ENCODE data around the gene KDM4C. TPM values are rescaled to one million over a fixed set of nuclear protein-coding genes. Genes with fewer than 3 reads are reported as not detected.
A peak's percentile ranks its signal among the peaks of the same experiment; 100 is the strongest.

Gene KDM4C
- total and polyA plus RNA-seq, 11 donors, result 4.4 to 19.9 (median 13.3) TPM

- TF ChIP-seq CTCF (IDR thresholded peaks at IDR 0.05) (peak in 10 of 12 donors; percentile 23 to 52 (median 36)), POLR2A (IDR thresholded peaks at IDR 0.05) (no peak)
- no peaks in the 10 kb centered on the region for H3K9me3 ChIP-seq
- H3K27me3 ChIP-seq, result no peaks in the 10 kb centered on the region
- H3K4me1 ChIP-seq, result peaks cover 0 to 12% (median 0%) of the 10 kb centered on the region in 12 donors
- DNase-seq, result no peak
- WGBS, 4 donors, result 50 to 63% (median 59%) methylated on average over 2 of the region's 2 CpGs
- peak in 3 of 4 donors; percentile 63 to 83 (median 68) for ATAC-seq
- H3K4me3 ChIP-seq, result no peak overlapping the region
- intact Hi-C loops (cut with DNase I), result loop anchor here in 3 of 10 donors (5.0 to 10.0 kb wide), 2 partner anchors 261 to 264 kb away; no protein-coding TSS in a partner anchor
- no peak overlapping the region for H3K27ac ChIP-seq
- H3K36me3 ChIP-seq, result peaks cover 0 to 17% (median 11%) of the 10 kb centered on the region in 9 donors
Observed at GRCh38 chr9:6845880-6846279, 88.1 kb downstream of the KDM4C start.

GRCh38 chr9:6852243-6852963 is 94.6 kb downstream of the KDM4C start:
- Histone ChIP-seq H3K27ac (peak overlapping the region in 1 of 12 donors; percentile 5), H3K4me1 (peaks cover 0 to 11% (median 0%) of the 10 kb centered on the region in 12 donors), H3K27me3 (no peaks in the 10 kb centered on the region), H3K36me3 (peaks cover 0 to 37% (median 25%) of the 10 kb centered on the region in 9 donors), H3K4me3 (no peak overlapping the region), H3K9me3 (no peaks in the 10 kb centered on the region)
- TF ChIP-seq POLR2A (IDR thresholded peaks at IDR 0.05) (no peak), CTCF (IDR thresholded peaks at IDR 0.05) (no peak)
- whole genome bisulfite sequencing, 4 donors, result 74 to 85% (median 78%) methylated on average over 7 of the region's 7 CpGs
- ATAC-seq (peak in 3 of 4 donors; percentile 68 to 77 (median 69)), DNase-seq (no peak)
- intact Hi-C loops (cut with DNase I), result no loop called here

GRCh38 chr9:6855860-6856259 is 98.1 kb downstream of the KDM4C start:
- Histone ChIP-seq H3K27me3 (no peaks in the 10 kb centered on the region), H3K27ac (no peak overlapping the region), H3K4me3 (no peak overlapping the region), H3K36me3 (peaks cover 0 to 20% (median 10%) of the 10 kb centered on the region in 9 donors), H3K4me1 (peaks cover 0 to 11% (median 0%) of the 10 kb centered on the region in 12 donors), H3K9me3 (no peaks in the 10 kb centered on the region)
- ATAC-seq (no peak), DNase-seq (no peak)
- 92 to 99% (median 95%) methylated on average over 3 of the region's 3 CpGs for WGBS, 4 donors
- TF ChIP-seq CTCF (IDR thresholded peaks at IDR 0.05) (no peak), POLR2A (IDR thresholded peaks at IDR 0.05) (no peak)
- intact Hi-C loops (cut with DNase I), result no loop called here

GRCh38 chr9:6864102-6864501 is 106.3 kb downstream of the KDM4C start:
- TF ChIP-seq POLR2A (IDR thresholded peaks at IDR 0.05), result no peak
- H3K9me3 ChIP-seq, result peaks cover 0 to 26% (median 12%) of the 10 kb centered on the region in 12 donors
- no peak for ATAC-seq

More at GRCh38 chr9:6864102-6864501, 106.3 kb downstream of the KDM4C start:
- no peak overlapping the region for H3K27ac ChIP-seq
- 95 to 97% (median 96%) methylated on average over 1 of the region's 1 CpG for WGBS, 4 donors
- DNase-seq, result no peak
- peaks cover 0 to 14% (median 0%) of the 10 kb centered on the region in 9 donors for H3K36me3 ChIP-seq
- intact Hi-C loops (cut with DNase I), result no loop called here
- no peak overlapping the region for H3K4me3 ChIP-seq
- H3K27me3 ChIP-seq, result no peaks in the 10 kb centered on the region
- H3K4me1 ChIP-seq, result peaks cover 0 to 3% (median 0%) of the 10 kb centered on the region in 12 donors

All from heart left ventricle (tissue), 16 donors.